Keratinocyte (primary cell): ENCODE results near the gene SPRED2. TPM values are rescaled to one million over a fixed set of nuclear protein-coding genes. Genes with fewer than 3 reads are reported as not detected.

Source experiments
- DNase-seq: peaks from one replicate; pipeline ENCODE4 v3.0.0-alpha.2; 2011; ENCODE audit warnings: low read depth, missing footprints, low spot score
- FAIRE-seq: peaks from 2 replicates; lab custom pipeline; 2011; peaks lifted over from hg19 to GRCh38; lab: Jason Lieb, UNC
- H2AFZ ChIP-seq: 2 replicates; pipeline ENCODE4 v1.6.0; 2012; ENCODE audit warnings: low read length, control low read depth, inconsistent platforms; ENCODE audit not compliant: control insufficient read depth
- H3K27ac ChIP-seq: 2 replicates; pipeline ENCODE4 v1.5.1; 2011; ENCODE audit warnings: low read length; ENCODE audit not compliant: control insufficient read depth, insufficient read depth
- H3K27me3 ChIP-seq: 3 replicates; pipeline ENCODE4 v1.6.0; 2011; ENCODE audit warnings: low read length; ENCODE audit not compliant: control insufficient read depth, insufficient read depth; ENCODE audit errors: extremely low read depth
- H3K36me3 ChIP-seq, 2 experiments: 2 replicates in 1 of 2; 3 replicates in 1 of 2; pipeline ENCODE4 v1.5.1; 2011; ENCODE audit warnings: low read length in 2 of 2, mild to moderate bottlenecking in 1 of 2; ENCODE audit not compliant: control insufficient read depth in 2 of 2, insufficient read depth in 2 of 2; ENCODE audit errors: extremely low read depth in 1 of 2
- H3K4me1 ChIP-seq: 3 replicates; pipeline ENCODE4 v1.5.1; 2011; ENCODE audit warnings: low read length; ENCODE audit not compliant: control insufficient read depth, insufficient read depth; ENCODE audit errors: extremely low read depth
- H3K4me2 ChIP-seq: 3 replicates; pipeline ENCODE4 v1.6.0; 2011; ENCODE audit warnings: low read depth, low read length; ENCODE audit not compliant: control insufficient read depth, insufficient read depth; ENCODE audit errors: extremely low read depth
- H3K4me3 ChIP-seq, 3 experiments: fragments of 200-600 bp in 1 of 3; sonication (generic) in 1 of 3; 2 replicates in 2 of 3; 3 replicates in 1 of 3; pipeline ENCODE4 v1.5.1; 2011 to 2016; ENCODE audit warnings: low read length in 3 of 3, mild to moderate bottlenecking in 3 of 3, control low read depth in 2 of 3, inconsistent platforms in 1 of 3, low read depth in 1 of 3, mixed read lengths in 1 of 3, mixed run types in 1 of 3, moderate library complexity in 1 of 3; ENCODE audit not compliant: control insufficient read depth in 2 of 3, insufficient read depth in 2 of 3; ENCODE audit errors: extremely low read depth in 1 of 3
- H3K79me2 ChIP-seq: 2 replicates; pipeline ENCODE4 v1.6.0; 2012; ENCODE audit warnings: low read length; ENCODE audit not compliant: control insufficient read depth, insufficient read depth
- H3K9ac ChIP-seq: 3 replicates; pipeline ENCODE4 v1.6.0; 2011; ENCODE audit warnings: low read length; ENCODE audit not compliant: control insufficient read depth, insufficient read depth; ENCODE audit errors: extremely low read depth
- H3K9me1 ChIP-seq: 3 replicates; pipeline ENCODE4 v1.6.0; 2011; ENCODE audit warnings: low read length; ENCODE audit not compliant: control insufficient read depth, insufficient read depth; ENCODE audit errors: extremely low read depth
- H3K9me3 ChIP-seq: 2 replicates; pipeline ENCODE4 v1.5.1; 2012; ENCODE audit warnings: low read depth, low read length; ENCODE audit not compliant: control insufficient read depth
- H4K20me1 ChIP-seq: 3 replicates; pipeline ENCODE4 v1.6.0; 2011; ENCODE audit warnings: low read length; ENCODE audit not compliant: control insufficient read depth, insufficient read depth; ENCODE audit errors: extremely low read depth
- CTCF ChIP-seq, 3 experiments: IDR thresholded peaks in 1 of 3; conservative IDR thresholded peaks in 1 of 3; optimal IDR thresholded peaks in 1 of 3; 2 replicates in 2 of 3; 3 replicates in 1 of 3; pipeline versions ENCODE3 to v1.5.1; 2011; ENCODE audit warnings: low read length in 3 of 3, mild to moderate bottlenecking in 3 of 3, moderate library complexity in 2 of 3, control low read depth in 1 of 3, inconsistent platforms in 1 of 3; ENCODE audit not compliant: insufficient read depth in 2 of 3; ENCODE audit errors: extremely low read depth in 1 of 3
- EZH2 ChIP-seq: IDR thresholded peaks from one replicate; pipeline ENCODE4 v1.6.1; 2012; ENCODE audit warnings: inconsistent platforms, mild to moderate bottlenecking, low read length, moderate library complexity
- dilution Hi-C: fragments of 300-500 bp; cut with MboI; formaldehyde crosslinking; loops from one replicate; pipeline ENCODE4 v1.7.0; 2020; ENCODE audit warnings: low sequenced_read_pairs; ENCODE audit not compliant: extremely low pct_ligation_motif_present
- polyA plus RNA-seq, 5 experiments: library from polyadenylated mRNA; depleted of rRNA in 3 of 5; stranded (reverse) in 3 of 5; stranded (forward) in 1 of 5; unstranded in 1 of 5; fragments of >200 nt; gene quantifications; 1 replicate in 1 of 5; 2 replicates in 3 of 5; 3 replicates in 1 of 5; pipeline versions ENCODE4 v1.2.1 to v1.2.3, GENCODE V29; 2011 to 2012; ENCODE audit warnings: missing spikeins in 2 of 5, low read depth in 1 of 5, low replicate concordance in 1 of 5

Gene SPRED2
- polyA plus RNA-seq, 1 donor (not counting 4 experiments of a cell fraction or from before 2014, with no cell fraction given) = 26.8 TPM

GRCh38 chr2:65393743-65394422 is 38.5 kb downstream of the SPRED2 start:
- Histone ChIP-seq H3K27me3 (no peaks in the 10 kb centered on the region), H3K9me1 (peaks cover 7% of the 10 kb centered on the region), H4K20me1 (no peaks in the 10 kb centered on the region), H2AFZ (no peak overlapping the region), H3K36me3 (no peaks in the 10 kb centered on the region), H3K4me2 (no peak overlapping the region), H3K9ac (no peak overlapping the region), H3K4me1 (peaks cover 61% of the 10 kb centered on the region), H3K27ac (no peak overlapping the region), H3K79me2 (peaks cover 85% of the 10 kb centered on the region), H3K4me3 (no peak overlapping the region), H3K9me3 (no peaks in the 10 kb centered on the region)
- FAIRE-seq (no peak), DNase-seq (no peak)
- dilution Hi-C loops = no loop called here
- TF ChIP-seq CTCF (optimal IDR thresholded peaks at IDR 0.05 in 1 of 3, IDR thresholded peaks at IDR 0.05 in 1 of 3, conservative IDR thresholded peaks at IDR 0.05 in 1 of 3; ENCODE audit: extremely low read depth in 1 of 3, insufficient read depth in 2 of 3, low read length in 3 of 3) = no peak

- dilution Hi-C loops = no loop called here
- FAIRE-seq = no peak
- H3K4me1 ChIP-seq = peaks cover 69% of the 10 kb centered on the region
Measured at GRCh38 chr2:65393046-65393445, 39.4 kb downstream of the SPRED2 start.

More at GRCh38 chr2:65393046-65393445, 39.4 kb downstream of the SPRED2 start:
- no peak overlapping the region for H3K9ac ChIP-seq
- H3K27ac ChIP-seq = peak overlapping the region; percentile 30
- H3K9me3 ChIP-seq = no peaks in the 10 kb centered on the region
- H3K9me1 ChIP-seq = peaks cover 7% of the 10 kb centered on the region
- TF ChIP-seq CTCF (optimal IDR thresholded peaks at IDR 0.05 in 1 of 3, IDR thresholded peaks at IDR 0.05 in 1 of 3, conservative IDR thresholded peaks at IDR 0.05 in 1 of 3; ENCODE audit: extremely low read depth in 1 of 3, insufficient read depth in 2 of 3, low read length in 3 of 3) = no peak
- no peak for TF ChIP-seq EZH2
- no peak for DNase-seq
- no peaks in the 10 kb centered on the region for H3K36me3 ChIP-seq
- no peaks in the 10 kb centered on the region for H4K20me1 ChIP-seq
- peaks cover 81% of the 10 kb centered on the region for H3K79me2 ChIP-seq
- no peaks in the 10 kb centered on the region for H3K27me3 ChIP-seq
- no peak overlapping the region for H3K4me2 ChIP-seq
- H2AFZ ChIP-seq = no peak overlapping the region
- no peak overlapping the region for H3K4me3 ChIP-seq
